SU-DHL-6 (cell line): ENCODE data around the gene EFNA1.

Source experiments
- H2AFZ ChIP-seq: fragments of 200-600 bp; sonication (generic); 2 replicates; pipeline ENCODE4 v1.6.1; 2014; ENCODE audit warnings: low read depth, mild to moderate bottlenecking, moderate library complexity, mixed read lengths, antibody characterized with exemption, low read length; ENCODE audit not compliant: severe bottlenecking
- H3F3A ChIP-seq: fragments of 200-600 bp; shearing (Covaris generic); 2 replicates; pipeline ENCODE4 v1.6.0; 2016; ENCODE audit warnings: antibody characterized with exemption, mild to moderate bottlenecking; ENCODE audit not compliant: insufficient read depth
- H3K27ac ChIP-seq: fragments of 200-600 bp; sonication (generic); 2 replicates; pipeline ENCODE4 v1.5.1; 2016; ENCODE audit warnings: low read depth, mild to moderate bottlenecking, low read length, moderate library complexity, mixed read lengths
- H3K27me3 ChIP-seq: fragments of 200-600 bp; sonication (generic), shearing (Covaris generic); 2 replicates; pipeline ENCODE4 v1.6.0; 2014; ENCODE audit warnings: mild to moderate bottlenecking, low read length
- H3K36me3 ChIP-seq: fragments of 200-600 bp; sonication (generic); 2 replicates; pipeline ENCODE4 v1.6.1; 2014; ENCODE audit warnings: mild to moderate bottlenecking, low read length, mixed read lengths
- H3K4me2 ChIP-seq: fragments of 300-600, 200-600 bp; shearing (Covaris generic), sonication (generic); 2 replicates; pipeline ENCODE4 v1.6.0; 2014; ENCODE audit warnings: low read length, low read depth, mild to moderate bottlenecking; ENCODE audit not compliant: poor library complexity, severe bottlenecking
- H3K4me3 ChIP-seq: fragments of 200-600 bp; sonication (generic); 2 replicates; pipeline ENCODE4 v1.5.1; 2014; ENCODE audit warnings: antibody characterized with exemption, low read length, mild to moderate bottlenecking, mixed read lengths; ENCODE audit not compliant: insufficient read depth, poor library complexity, severe bottlenecking
- H3K79me2 ChIP-seq: fragments of 200-600 bp; sonication (generic); 2 replicates; pipeline ENCODE4 v1.6.1; 2014; ENCODE audit warnings: mild to moderate bottlenecking, low read length, moderate library complexity; ENCODE audit not compliant: insufficient read depth
- H3K9ac ChIP-seq: fragments of 200-600 bp; sonication (generic); 2 replicates; pipeline ENCODE4 v1.7.0; 2014; ENCODE audit warnings: mild to moderate bottlenecking, low read length
- H3K9me2 ChIP-seq: fragments of 200-600 bp; sonication (generic); replicated peaks from 2 replicates; pipeline ENCODE4 v1.6.1; 2014; ENCODE audit warnings: low read length; ENCODE audit not compliant: insufficient read depth
- H3K9me3 ChIP-seq: fragments of 200-600 bp; sonication (generic); 2 replicates; pipeline ENCODE4 v1.6.1; 2014; ENCODE audit warnings: low read length, mixed read lengths; ENCODE audit not compliant: insufficient read depth
- H4K20me1 ChIP-seq: fragments of 200-600 bp; sonication (generic); 2 replicates; pipeline ENCODE4 v1.6.1; 2014; ENCODE audit warnings: low read depth, mild to moderate bottlenecking, antibody characterized with exemption, low read length, moderate library complexity, mixed read lengths
- EZH2phosphoT487 ChIP-seq: fragments of 200-600 bp; sonication (generic), shearing (Covaris generic); conservative IDR thresholded peaks from 2 replicates; pipeline ENCODE4 v1.6.1; 2018; ENCODE audit warnings: mild to moderate bottlenecking, antibody characterized with exemption, low read length, moderate library complexity, mixed read lengths
- TF ChIP-seq, protein P1 (sequence below): fragments of 200-600 bp; sonication (generic); IDR thresholded peaks from one replicate; pipeline ENCODE4 v1.5.1; 2017; ENCODE audit warnings: antibody characterized with exemption, mild to moderate bottlenecking, low read length, moderate library complexity; ENCODE audit not compliant: insufficient read depth, poor library complexity, severe bottlenecking

The EFNA1 gene

DNA sequence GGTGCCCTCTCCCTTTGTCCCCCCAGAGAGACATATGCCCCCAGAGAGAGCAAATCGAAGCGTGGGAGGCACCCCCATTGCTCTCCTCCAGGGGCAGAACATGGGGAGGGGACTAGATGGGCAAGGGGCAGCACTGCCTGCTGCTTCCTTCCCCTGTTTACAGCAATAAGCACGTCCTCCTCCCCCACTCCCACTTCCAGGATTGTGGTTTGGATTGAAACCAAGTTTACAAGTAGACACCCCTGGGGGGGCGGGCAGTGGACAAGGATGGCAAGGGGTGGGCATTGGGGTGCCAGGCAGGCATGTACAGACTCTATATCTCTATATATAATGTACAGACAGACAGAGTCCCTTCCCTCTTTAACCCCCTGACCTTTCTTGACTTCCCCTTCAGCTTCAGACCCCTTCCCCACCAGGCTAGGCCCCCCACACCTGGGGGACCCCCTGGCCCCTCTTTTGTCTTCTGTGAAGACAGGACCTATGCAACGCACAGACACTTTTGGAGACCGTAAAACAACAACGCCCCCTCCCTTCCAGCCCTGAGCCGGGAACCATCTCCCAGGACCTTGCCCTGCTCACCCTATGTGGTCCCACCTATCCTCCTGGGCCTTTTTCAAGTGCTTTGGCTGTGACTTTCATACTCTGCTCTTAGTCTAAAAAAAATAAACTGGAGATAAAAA lies 40.7 kb upstream of the EFNA1 start:
- H3K4me2 ChIP-seq: no peak overlapping the region
- no peaks in the 10 kb centered on the region for H4K20me1 ChIP-seq
- TF ChIP-seq EZH2phosphoT487: no peak
- TF ChIP-seq, protein P1, sequence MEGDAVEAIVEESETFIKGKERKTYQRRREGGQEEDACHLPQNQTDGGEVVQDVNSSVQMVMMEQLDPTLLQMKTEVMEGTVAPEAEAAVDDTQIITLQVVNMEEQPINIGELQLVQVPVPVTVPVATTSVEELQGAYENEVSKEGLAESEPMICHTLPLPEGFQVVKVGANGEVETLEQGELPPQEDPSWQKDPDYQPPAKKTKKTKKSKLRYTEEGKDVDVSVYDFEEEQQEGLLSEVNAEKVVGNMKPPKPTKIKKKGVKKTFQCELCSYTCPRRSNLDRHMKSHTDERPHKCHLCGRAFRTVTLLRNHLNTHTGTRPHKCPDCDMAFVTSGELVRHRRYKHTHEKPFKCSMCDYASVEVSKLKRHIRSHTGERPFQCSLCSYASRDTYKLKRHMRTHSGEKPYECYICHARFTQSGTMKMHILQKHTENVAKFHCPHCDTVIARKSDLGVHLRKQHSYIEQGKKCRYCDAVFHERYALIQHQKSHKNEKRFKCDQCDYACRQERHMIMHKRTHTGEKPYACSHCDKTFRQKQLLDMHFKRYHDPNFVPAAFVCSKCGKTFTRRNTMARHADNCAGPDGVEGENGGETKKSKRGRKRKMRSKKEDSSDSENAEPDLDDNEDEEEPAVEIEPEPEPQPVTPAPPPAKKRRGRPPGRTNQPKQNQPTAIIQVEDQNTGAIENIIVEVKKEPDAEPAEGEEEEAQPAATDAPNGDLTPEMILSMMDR: no peak
- no peaks in the 10 kb centered on the region for H3F3A ChIP-seq
- no peak overlapping the region for H3K9ac ChIP-seq
- H3K79me2 ChIP-seq: no peaks in the 10 kb centered on the region
- H3K4me3 ChIP-seq: no peak overlapping the region
- H3K36me3 ChIP-seq: no peaks in the 10 kb centered on the region
- no peak overlapping the region for H3K27ac ChIP-seq
- H3K9me2 ChIP-seq: no peaks in the 10 kb centered on the region
- no peaks in the 10 kb centered on the region for H3K27me3 ChIP-seq
- H3K9me3 ChIP-seq: no peaks in the 10 kb centered on the region
- no peak overlapping the region for H2AFZ ChIP-seq

- peak overlapping the region; percentile 27 for H3K4me2 ChIP-seq
- no peak overlapping the region for H3K27ac ChIP-seq
- TF ChIP-seq, protein P1: peak; percentile 84
- TF ChIP-seq EZH2phosphoT487: no peak
- no peaks in the 10 kb centered on the region for H3K27me3 ChIP-seq
- no peaks in the 10 kb centered on the region for H4K20me1 ChIP-seq
- H3K36me3 ChIP-seq: no peaks in the 10 kb centered on the region
- peak overlapping the region; percentile 94 for H2AFZ ChIP-seq
- H3K9me2 ChIP-seq: no peaks in the 10 kb centered on the region
- H3K9me3 ChIP-seq: no peaks in the 10 kb centered on the region
- H3F3A ChIP-seq: no peaks in the 10 kb centered on the region
- no peak overlapping the region for H3K4me3 ChIP-seq
- no peaks in the 10 kb centered on the region for H3K79me2 ChIP-seq
- peak overlapping the region; percentile 17; the same call in 1 of the 2 replicates for H3K9ac ChIP-seq
These were observed 36.3 kb upstream of the EFNA1 start for GRCh38 chr1:155091071-155092051.

GRCh38 chr1:155092131-155092530 lies 35.5 kb upstream of the EFNA1 start:
- Histone ChIP-seq H3K4me2 (no peak overlapping the region), H3K4me3 (no peak overlapping the region), H3K9me3 (no peaks in the 10 kb centered on the region), H3K27ac (no peak overlapping the region), H2AFZ (no peak overlapping the region), H4K20me1 (no peaks in the 10 kb centered on the region), H3F3A (no peaks in the 10 kb centered on the region), H3K79me2 (no peaks in the 10 kb centered on the region), H3K9me2 (no peaks in the 10 kb centered on the region), H3K36me3 (no peaks in the 10 kb centered on the region), H3K9ac (no peak overlapping the region), H3K27me3 (no peaks in the 10 kb centered on the region)
- no peak for TF ChIP-seq EZH2phosphoT487
- TF ChIP-seq, protein P1: no peak
